Transverse colon (tissue), 3 donors: ENCODE measurements around the gene DTWD2.

Experiments
- CTCF ChIP-seq, 5 experiments: fragments of 200-600 bp in 3 of 5; fragments of 450-650 bp in 2 of 5; sonication (generic) in 3 of 5; IDR thresholded peaks; 1 replicate in 2 of 5; 2 replicates in 3 of 5; pipeline ENCODE4 v1.5.1; 2016 to 2017; ENCODE audit warnings: antibody characterized with exemption in 5 of 5, inconsistent platforms in 3 of 5, mild to moderate bottlenecking in 2 of 5, moderate library complexity in 1 of 5
- POLR2A ChIP-seq: fragments of 450-650 bp; IDR thresholded peaks from one replicate; pipeline ENCODE4 v1.6.1; 2016; ENCODE audit warnings: antibody characterized with exemption, mild to moderate bottlenecking, moderate library complexity

- TF ChIP-seq CTCF (IDR thresholded peaks at IDR 0.05) (no peak), POLR2A (no peak)
Observed at GRCh38 chr5:118793091-118793490, 195.3 kb downstream of the DTWD2 start.
